Fibroblast of lung (primary cell): ENCODE measurements around the gene KIF16B.

ENCODE experiments used
- CTCF ChIP-seq, 2 donors: IDR thresholded peaks in 1 of 2; conservative IDR thresholded peaks in 1 of 2; 1 replicate in 1 of 2; 2 replicates in 1 of 2; pipeline ENCODE4 v1.5.1; 2011 to 2012; ENCODE audit warnings: low read length in 2 of 2, control low read depth in 1 of 2, inconsistent platforms in 1 of 2, low read depth in 1 of 2, mild to moderate bottlenecking in 1 of 2
- EZH2 ChIP-seq: IDR thresholded peaks from 2 replicates; pipeline ENCODE4 v1.5.1; 2012; ENCODE audit warnings: low read length, control low read depth, mild to moderate bottlenecking; ENCODE audit errors: missing control alignments

DNA sequence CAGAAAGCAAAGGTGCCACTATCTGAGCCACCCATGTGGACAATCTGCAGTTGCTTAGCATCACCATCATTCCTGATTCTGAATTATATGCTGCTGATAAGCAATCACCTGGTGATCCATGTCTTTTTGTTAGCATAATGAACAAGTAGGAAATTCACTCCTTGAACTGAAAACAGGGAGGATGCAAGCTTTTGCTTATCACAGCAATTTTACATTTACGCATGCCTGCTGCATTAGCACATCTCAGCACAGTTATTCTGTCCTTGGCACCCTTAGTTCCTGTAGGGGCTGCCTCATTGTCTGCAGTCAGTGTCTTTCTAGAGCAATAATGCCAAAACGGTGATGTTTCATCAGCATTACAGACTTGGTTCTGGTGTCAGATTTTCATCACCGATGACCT is 162.6 kb downstream of the KIF16B start:
- no peak for TF ChIP-seq CTCF (conservative IDR thresholded peaks at IDR 0.05 in 1 of 2, IDR thresholded peaks at IDR 0.05 in 1 of 2; ENCODE audit: low read depth in 1 of 2, low read length in 2 of 2)
- TF ChIP-seq EZH2: no peak
